ENCODE data around the gene VCX2. TPM values are rescaled to one million over a fixed set of nuclear protein-coding genes. Genes with fewer than 3 reads are reported as not detected.

VCX2 gene
- polyA plus RNA-seq, 1 of the 3 experiments (the other 2 are of a cell fraction) = not detected

Small RNA genes within 50 kb of the gene (small RNA-seq; reads per million reads assigned to genes)
- gene MIR651 = 3.1 to 185 (median 128) reads per million in 7 experiments

Other genes with a start within 250 kb of the VCX2 start
- gene PNPLA4, start 243.9 kb downstream of the VCX2 start, polyA plus RNA-seq (2012; rRNA removed) = 13.4 and 14.0 TPM in 2 replicates

Data from SK-N-SH (cell line).